Measurements from ENCODE around the gene TRIB2.
A peak's percentile ranks its signal among the peaks of the same experiment; 100 is the strongest.

TRIB2 gene

GRCh38 chr2:12700989-12701388 lies 15.7 kb upstream of the TRIB2 start:
- no peak for DNase-seq (ENCODE audit: low read depth in 2 of 2)

GRCh38 chr2:12701786-12702167 lies 15.0 kb upstream of the TRIB2 start:
- no peak for DNase-seq (ENCODE audit: low read depth in 2 of 2)

GRCh38 chr2:12702168-12703121 lies 14.3 kb upstream of the TRIB2 start:
- no peak for DNase-seq (ENCODE audit: low read depth in 2 of 2)

- DNase-seq (ENCODE audit: low read depth in 2 of 2), result no peak
Observed at GRCh38 chr2:12704378-12704777, 12.4 kb upstream of the TRIB2 start.

- no peak for DNase-seq (ENCODE audit: low read depth in 2 of 2)
Observed at GRCh38 chr2:12705230-12705629, 11.5 kb upstream of the TRIB2 start.

- DNase-seq (ENCODE audit: low read depth in 2 of 2), result no peak
Observed at GRCh38 chr2:12705742-12706141, 11.0 kb upstream of the TRIB2 start.

GRCh38 chr2:12708508-12709206 lies 8.1 kb upstream of the TRIB2 start:
- DNase-seq (ENCODE audit: low read depth in 2 of 2), result no peak

- DNase-seq (ENCODE audit: low read depth in 2 of 2), result no peak
Observed at GRCh38 chr2:12709207-12709522, 7.6 kb upstream of the TRIB2 start.

- no peak for DNase-seq (ENCODE audit: low read depth in 2 of 2)
Observed at GRCh38 chr2:12710301-12710700, 6.4 kb upstream of the TRIB2 start.

GRCh38 chr2:12711339-12711738 lies 5.4 kb upstream of the TRIB2 start:
- no peak for DNase-seq (ENCODE audit: low read depth in 2 of 2)

- DNase-seq (ENCODE audit: low read depth in 2 of 2), result no peak
Observed at GRCh38 chr2:12712881-12713280, 3.9 kb upstream of the TRIB2 start.

GRCh38 chr2:12714391-12715221 lies 2.1 kb upstream of the TRIB2 start:
- DNase-seq (ENCODE audit: low read depth in 2 of 2), result no peak

GRCh38 chr2:12715258-12716031 lies 1.3 kb upstream of the TRIB2 start:
- DNase-seq (ENCODE audit: low read depth in 2 of 2), result no peak

GRCh38 chr2:12716032-12716281 lies 779 bp upstream of the TRIB2 start:
- DNase-seq (ENCODE audit: low read depth in 2 of 2), result peak; percentile 61 to 64

- DNase-seq (ENCODE audit: low read depth in 2 of 2), result peak; percentile 25 to 28
Observed at GRCh38 chr2:12717191-12718014, 667 bp downstream of the TRIB2 start.

- no peak for DNase-seq (ENCODE audit: low read depth in 2 of 2)
Observed at GRCh38 chr2:12718015-12718671, 1.4 kb downstream of the TRIB2 start.

- no peak for DNase-seq (ENCODE audit: low read depth in 2 of 2)
Observed at GRCh38 chr2:12718711-12719399, 2.1 kb downstream of the TRIB2 start.

- no peak for DNase-seq (ENCODE audit: low read depth in 2 of 2)
Observed at GRCh38 chr2:12719400-12720277, 2.9 kb downstream of the TRIB2 start.

GRCh38 chr2:12720278-12720620 lies 3.5 kb downstream of the TRIB2 start:
- no peak for DNase-seq (ENCODE audit: low read depth in 2 of 2)

Measured in stimulated activated CD8-positive, alpha-beta memory T cell treated with anti-CD3 and anti-CD28 coated beads, Interleukin-15, amount 100 ng/mL, for 4 hours (primary cell).